Motor neuron (in vitro differentiated cells): ENCODE measurements around the gene RASA3. TPM values are rescaled to one million over a fixed set of nuclear protein-coding genes. Genes with fewer than 3 reads are reported as not detected.

Source experiments
- ATAC-seq, 8 experiments: fragments of 200-7000 bp; cut with Tn5 transposase; replicated peaks in 6 of 8; 2 replicates each; pipeline ENCODE4 v1.8.0; 2021; ENCODE audit warnings: mild to moderate bottlenecking in 8 of 8, moderate library complexity in 8 of 8
- H3K27ac ChIP-seq, 2 donors: fragments of 250-450 bp; sonication (Bioruptor Pico); 2 replicates each; pipeline ENCODE4 v1.9.0; 2021; ENCODE audit warnings: antibody characterized with exemption in 2 of 2, mild to moderate bottlenecking in 2 of 2, moderate library complexity in 1 of 2
- H3K4me1 ChIP-seq, 2 donors: fragments of 250-450 bp; sonication (Bioruptor Pico); replicated peaks in 1 of 2; 2 replicates each; pipeline ENCODE4 v1.6.1; 2021; ENCODE audit warnings: antibody characterized with exemption in 2 of 2, mild to moderate bottlenecking in 2 of 2, moderate library complexity in 1 of 2
- H3K4me3 ChIP-seq, 5 donors: fragments of 250-450 bp; sonication (Bioruptor Pico); 2 replicates each; pipeline ENCODE4 v1.9.0; 2021; ENCODE audit warnings: antibody characterized with exemption in 5 of 5, mild to moderate bottlenecking in 5 of 5, moderate library complexity in 4 of 5
- WGBS, 10 experiments: fragments of 450-650 bp; shearing (Covaris generic); methylation state at CpG; one replicate each; pipeline ENCODE4 v1.0.0; 2022; 5-methylcytosine and 5-hydroxymethylcytosine counted together
- in situ Hi-C, 9 experiments: fragments of 400-800 bp; cut with MboI; loops; one replicate each; pipeline ENCODE4 v1.15.0; 2021; ENCODE audit warnings: low sequenced_read_pairs in 9 of 9, low pct_unique_long_range_greater_than_20kb in 2 of 9; ENCODE audit not compliant: unreplicated experiment in 9 of 9
- total RNA-seq, 8 experiments: library from RNA; unstranded; fragments of 300-600 nt; gene quantifications; 2 replicates each; pipeline versions ENCODE4 v1.2.3 to v1.2.4, GENCODE V29; 2022

The RASA3 gene
- total RNA-seq, 8 experiments from 2014 or later, result 1.3 to 25.2 (median 10.0) TPM

GRCh38 chr13:113958373-113958772, 174.1 kb downstream of the RASA3 start:
- WGBS, 10 experiments, result 80 to 96% (median 82%) methylated on average over 1 to 9 of the region's 22 CpGs; no CpG with 5 or more reads in 5 of the 10 experiments
- no peak for ATAC-seq
- in situ Hi-C loops, result no loop called here

DNA sequence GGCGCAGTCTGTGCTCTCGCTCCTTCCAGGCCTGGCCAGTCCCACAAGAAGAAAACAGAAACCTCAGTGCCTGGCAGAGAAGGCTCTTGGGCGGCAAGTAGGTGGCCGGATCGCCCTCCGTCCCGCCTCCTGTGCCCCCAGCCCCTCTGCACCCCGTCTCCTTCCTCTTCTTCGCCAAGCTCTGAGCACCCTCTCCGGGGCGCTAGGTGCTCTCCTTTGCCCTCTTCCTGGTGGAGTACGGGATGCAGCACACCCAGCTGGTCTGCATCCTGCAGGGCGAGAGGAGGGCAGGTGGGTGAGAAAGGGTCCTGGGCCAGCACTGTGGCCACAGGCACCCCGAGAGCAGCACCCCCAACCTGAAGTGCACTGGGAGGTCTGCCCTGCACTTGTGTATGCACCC, 175.9 kb downstream of the RASA3 start:
- 100% methylated on average over 1 to 3 of the region's 14 CpGs; no CpG with 5 or more reads in 8 of the 10 experiments for WGBS, 10 experiments
- H3K27ac ChIP-seq, result no peak overlapping the region
- in situ Hi-C loops, result no loop called here
- H3K4me1 ChIP-seq, result peaks cover 0 to 2% of the 10 kb centered on the region in 2 donors
- no peak for ATAC-seq
- H3K4me3 ChIP-seq, result no peak overlapping the region

More at GRCh38 chr13:113958373-113958772, 174.1 kb downstream of the RASA3 start:
- H3K4me1 ChIP-seq, result no peaks in the 10 kb centered on the region
- no peak overlapping the region for H3K27ac ChIP-seq
- H3K4me3 ChIP-seq, result no peak overlapping the region

DNA sequence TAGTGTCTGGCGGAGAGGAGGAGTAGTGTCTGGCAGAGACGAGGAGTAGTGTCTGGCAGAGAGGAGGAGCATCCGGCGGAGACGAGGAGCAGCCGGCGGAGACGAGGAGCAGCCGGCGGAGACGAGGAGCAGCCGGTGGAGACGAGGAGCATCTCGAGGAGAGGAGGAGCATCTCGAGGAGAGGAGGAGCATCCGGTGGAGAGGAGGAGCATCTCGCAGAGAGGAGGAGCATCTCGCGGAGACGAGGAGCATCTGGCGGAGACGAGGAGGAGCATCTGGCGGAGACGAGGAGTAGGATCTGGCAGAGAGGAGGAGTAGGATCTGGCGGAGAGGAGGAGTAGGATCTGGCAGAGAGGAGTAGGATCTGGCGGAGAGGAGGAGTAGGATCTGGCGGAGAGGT, 176.7 kb downstream of the RASA3 start:
- ATAC-seq, result no peak
- Histone ChIP-seq H3K4me3 (no peak overlapping the region), H3K27ac (no peak overlapping the region), H3K4me1 (peaks cover 0 to 6% of the 10 kb centered on the region in 2 donors)
- WGBS, 10 experiments, result 79 to 97% (median 90%) methylated on average over 3 to 24 of the region's 27 CpGs
- in situ Hi-C loops, result no loop called here

- no peak for ATAC-seq
- WGBS, 10 experiments, result 66 to 96% (median 88%) methylated on average over 2 to 23 of the region's 29 CpGs; no CpG with 5 or more reads in 2 of the 10 experiments
- H3K4me1 ChIP-seq, result peaks cover 0 to 6% of the 10 kb centered on the region in 2 donors
- in situ Hi-C loops, result no loop called here
- H3K4me3 ChIP-seq, result no peak overlapping the region
- no peak overlapping the region for H3K27ac ChIP-seq
Observed at GRCh38 chr13:113955235-113955634, 177.2 kb downstream of the RASA3 start.

DNA sequence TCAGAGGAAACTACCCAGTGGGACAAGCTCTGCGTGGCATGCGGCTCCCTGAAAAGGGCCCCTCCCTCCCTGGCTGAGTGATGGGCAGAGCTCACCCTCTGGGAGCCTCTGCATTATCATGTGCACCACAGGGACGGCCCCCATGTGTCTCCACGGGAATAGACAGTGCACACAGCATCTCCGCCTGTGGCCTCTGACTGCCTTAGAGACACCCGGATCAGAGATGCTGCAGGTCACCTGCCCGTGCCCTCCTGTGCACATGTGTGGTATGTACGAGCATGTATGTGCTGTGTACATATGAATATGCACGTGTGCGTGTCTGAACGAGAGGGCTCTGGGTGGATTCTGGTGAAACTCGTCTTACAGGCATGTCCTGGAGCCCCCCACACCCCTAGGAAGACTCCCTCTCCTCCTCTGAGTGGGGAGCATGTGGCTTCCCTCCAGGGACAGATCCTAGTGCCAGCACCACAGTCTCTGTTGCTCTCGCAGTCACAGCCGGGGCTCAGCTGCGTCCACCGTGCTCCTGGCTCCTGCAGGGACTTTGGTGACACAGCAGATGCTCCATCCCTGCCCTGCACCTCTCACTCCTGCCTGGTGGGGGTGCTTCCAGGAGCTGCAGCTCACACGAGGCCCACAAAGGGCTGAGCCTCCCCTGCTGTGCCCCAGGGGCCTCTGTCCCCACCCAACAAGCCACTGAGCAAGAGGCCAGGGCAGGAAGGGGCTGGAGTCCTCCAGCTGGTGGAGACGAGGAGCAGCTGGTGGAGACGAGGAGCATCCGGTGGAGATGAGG, 178.2 kb downstream of the RASA3 start:
- in situ Hi-C loops, result no loop called here
- H3K27ac ChIP-seq, result no peak overlapping the region
- WGBS, 10 experiments, result 70 to 100% (median 86%) methylated on average over 1 to 10 of the region's 20 CpGs; no CpG with 5 or more reads in 2 of the 10 experiments
- H3K4me3 ChIP-seq, result no peak overlapping the region
- H3K4me1 ChIP-seq, result peaks cover 0 to 6% of the 10 kb centered on the region in 2 donors
- peak in 6 of 8 experiments; percentile 3 to 25 (median 12) for ATAC-seq

- WGBS, 10 experiments, result 40 to 100% (median 85%) methylated on average over 1 to 8 of the region's 16 CpGs; no CpG with 5 or more reads in 3 of the 10 experiments
- H3K4me1 ChIP-seq, result peaks cover 0 to 6% of the 10 kb centered on the region in 2 donors
- H3K27ac ChIP-seq, result no peak overlapping the region
- peak in 1 of 8 experiments; percentile 41 for ATAC-seq
- in situ Hi-C loops, result no loop called here
- no peak overlapping the region for H3K4me3 ChIP-seq
Observed at GRCh38 chr13:113953561-113953960, 178.9 kb downstream of the RASA3 start.

GRCh38 chr13:113952983-113953520, 179.4 kb downstream of the RASA3 start:
- no peak overlapping the region for H3K4me3 ChIP-seq
- ATAC-seq, result no peak
- in situ Hi-C loops, result no loop called here
- WGBS, 10 experiments, result 60% methylated on average over 3 of the region's 18 CpGs; no CpG with 5 or more reads in 9 of the 10 experiments
- no peak overlapping the region for H3K27ac ChIP-seq
- H3K4me1 ChIP-seq, result peaks cover 0 to 6% of the 10 kb centered on the region in 2 donors

- Histone ChIP-seq H3K4me1 (peaks cover 0 to 6% of the 10 kb centered on the region in 2 donors), H3K27ac (no peak overlapping the region), H3K4me3 (no peak overlapping the region)
- WGBS, 10 experiments, result 60 to 100% (median 80%) methylated on average over 1 to 2 of the region's 42 CpGs; no CpG with 5 or more reads in 7 of the 10 experiments
- in situ Hi-C loops, result no loop called here
- no peak for ATAC-seq
Observed at GRCh38 chr13:113952151-113952982, 180.1 kb downstream of the RASA3 start.

DNA sequence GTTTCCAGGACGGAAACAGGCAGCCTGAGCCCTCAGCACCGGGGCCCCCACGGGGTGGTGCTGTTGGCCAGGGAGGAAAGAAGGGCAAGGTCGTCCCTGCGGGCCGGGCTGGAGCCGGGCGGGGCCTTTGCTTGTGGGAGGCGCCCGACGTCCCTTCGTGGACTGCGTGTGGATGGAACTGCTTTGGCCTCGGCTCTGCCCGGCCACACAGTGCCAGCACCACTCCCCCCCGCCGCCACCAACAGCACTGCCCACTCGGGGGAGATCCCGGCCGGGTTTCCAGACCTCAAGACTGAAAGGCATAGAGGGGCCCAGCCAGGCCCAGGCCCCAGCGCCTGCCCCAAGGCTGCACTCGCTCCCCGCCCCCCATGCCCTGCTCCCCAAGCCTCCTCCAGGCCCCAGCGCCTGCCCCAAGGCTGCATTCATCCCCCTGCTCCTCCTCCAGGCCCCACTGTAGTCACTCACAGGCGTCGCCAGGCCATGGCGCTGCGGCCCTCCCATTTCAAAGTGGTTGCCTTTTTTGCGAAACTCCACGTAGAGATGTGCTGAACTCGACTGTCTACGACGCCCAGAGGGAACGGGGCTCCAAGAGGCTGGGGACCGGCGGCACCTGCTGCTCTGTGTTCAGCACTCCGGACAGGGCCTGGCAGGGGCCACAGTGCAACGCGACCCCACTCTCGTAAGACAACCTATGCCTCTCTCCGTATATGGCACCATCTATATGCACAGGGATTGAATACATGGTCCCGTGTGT, 181.0 kb downstream of the RASA3 start:
- Histone ChIP-seq H3K27ac (no peak overlapping the region), H3K4me3 (no peak overlapping the region), H3K4me1 (peaks cover 0 to 6% of the 10 kb centered on the region in 2 donors)
- whole genome bisulfite sequencing, 10 experiments, result 47 to 100% (median 73%) methylated on average over 1 to 4 of the region's 42 CpGs; no CpG with 5 or more reads in 7 of the 10 experiments
- in situ Hi-C loops, result no loop called here
- peak; percentile 89 to 96 (median 91) for ATAC-seq

- H3K4me1 ChIP-seq, result peaks cover 0 to 6% of the 10 kb centered on the region in 2 donors
- no peak overlapping the region for H3K27ac ChIP-seq
- H3K4me3 ChIP-seq, result no peak overlapping the region
- ATAC-seq, result peak in 4 of 8 experiments; percentile 8 to 37 (median 26)
- 53 to 67% methylated on average over 3 to 9 of the region's 24 CpGs; no CpG with 5 or more reads in 8 of the 10 experiments for WGBS, 10 experiments
- in situ Hi-C loops, result no loop called here
Observed at GRCh38 chr13:113950451-113951245, 181.8 kb downstream of the RASA3 start.

- WGBS, 10 experiments, result 57 to 100% (median 87%) methylated on average over 1 to 4 of the region's 5 CpGs; no CpG with 5 or more reads in 4 of the 10 experiments
- in situ Hi-C loops, result no loop called here
- Histone ChIP-seq H3K27ac (no peak overlapping the region), H3K4me3 (no peak overlapping the region), H3K4me1 (peaks cover 0 to 6% of the 10 kb centered on the region in 2 donors)
- no peak for ATAC-seq
Observed at GRCh38 chr13:113949546-113949945, 182.9 kb downstream of the RASA3 start.
